GM12864 (cell line): ENCODE results near the gene SIX3.

Experiments
- DNase-seq: peaks from one replicate; pipeline ENCODE4 v3.0.0-alpha.2; 2011; ENCODE audit warnings: low read depth
- H3K4me3 ChIP-seq: 2 replicates; pipeline ENCODE4 v1.5.1; 2011; ENCODE audit warnings: mild to moderate bottlenecking, low read depth, low read length, control low read depth
- CTCF ChIP-seq: IDR thresholded peaks from 2 replicates; pipeline ENCODE4 v1.5.1; 2011; ENCODE audit warnings: low read depth, mild to moderate bottlenecking, moderate library complexity, low read length, control low read depth, inconsistent platforms; ENCODE audit errors: missing control alignments

SIX3 gene

GRCh38 chr2:44929735-44930273 is 11.7 kb upstream of the SIX3 start:
- DNase-seq: no peak
- H3K4me3 ChIP-seq: no peak overlapping the region
- TF ChIP-seq CTCF: no peak

- no peak for TF ChIP-seq CTCF
- H3K4me3 ChIP-seq: no peak overlapping the region
- no peak for DNase-seq
These were observed 11.0 kb upstream of the SIX3 start for GRCh38 chr2:44930274-44931197.

GRCh38 chr2:44931198-44931780 is 10.2 kb upstream of the SIX3 start:
- TF ChIP-seq CTCF: no peak
- H3K4me3 ChIP-seq: no peak overlapping the region
- DNase-seq: no peak

GRCh38 chr2:44932079-44932478 is 9.4 kb upstream of the SIX3 start:
- no peak for DNase-seq
- no peak overlapping the region for H3K4me3 ChIP-seq
- TF ChIP-seq CTCF: no peak

GRCh38 chr2:44932564-44933392 is 8.7 kb upstream of the SIX3 start:
- no peak overlapping the region for H3K4me3 ChIP-seq
- TF ChIP-seq CTCF: no peak
- DNase-seq: no peak

GRCh38 chr2:44933434-44933951 is 8.0 kb upstream of the SIX3 start:
- no peak for TF ChIP-seq CTCF
- no peak for DNase-seq
- H3K4me3 ChIP-seq: no peak overlapping the region
